CD4-positive, alpha-beta T cell treated with Interferon gamma for 1 hour (primary cell): ENCODE measurements around the gene PALM2AKAP2.

Source experiments
- DNase-seq: peaks from one replicate; pipeline ENCODE4 v3.0.0-alpha.2; 2020

PALM2AKAP2 gene

GRCh38 chr9:109775516-109775915 is 4.5 kb upstream of the PALM2AKAP2 start:
- no peak for DNase-seq

DNA sequence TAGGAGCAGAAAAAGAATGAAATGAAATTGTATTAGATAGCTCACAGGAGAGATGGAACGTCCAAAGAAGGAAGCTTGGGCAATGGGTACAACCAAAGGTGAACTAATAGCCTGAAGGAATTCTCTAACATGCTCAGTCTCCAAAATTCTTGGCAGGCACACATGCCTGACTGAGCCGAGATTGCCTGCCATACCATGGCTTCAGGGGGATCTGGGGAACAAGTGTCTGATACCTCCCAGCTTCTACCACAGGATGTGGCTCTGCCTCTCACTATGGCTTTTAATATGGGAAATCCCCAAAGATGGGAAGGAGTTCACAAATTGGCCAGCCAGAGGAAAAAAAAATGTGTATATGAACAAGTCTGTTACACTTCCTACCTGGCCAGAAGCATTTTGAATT is 3.6 kb upstream of the PALM2AKAP2 start:
- DNase-seq: no peak

GRCh38 chr9:109780453-109781033 is 545 bp downstream of the PALM2AKAP2 start:
- no peak for DNase-seq

GRCh38 chr9:109781086-109781485 is 1.1 kb downstream of the PALM2AKAP2 start:
- DNase-seq: no peak

GRCh38 chr9:109781541-109782197 is 1.7 kb downstream of the PALM2AKAP2 start:
- no peak for DNase-seq

- no peak for DNase-seq
Observed at GRCh38 chr9:109787735-109788134, 7.7 kb downstream of the PALM2AKAP2 start.

GRCh38 chr9:109789556-109789955 is 9.6 kb downstream of the PALM2AKAP2 start:
- no peak for DNase-seq

- DNase-seq: no peak
Observed at GRCh38 chr9:109789971-109790370, 10.0 kb downstream of the PALM2AKAP2 start.

- DNase-seq: no peak
Observed at GRCh38 chr9:109791003-109791677, 11.1 kb downstream of the PALM2AKAP2 start.

GRCh38 chr9:109791747-109792146 is 11.7 kb downstream of the PALM2AKAP2 start:
- no peak for DNase-seq

DNA sequence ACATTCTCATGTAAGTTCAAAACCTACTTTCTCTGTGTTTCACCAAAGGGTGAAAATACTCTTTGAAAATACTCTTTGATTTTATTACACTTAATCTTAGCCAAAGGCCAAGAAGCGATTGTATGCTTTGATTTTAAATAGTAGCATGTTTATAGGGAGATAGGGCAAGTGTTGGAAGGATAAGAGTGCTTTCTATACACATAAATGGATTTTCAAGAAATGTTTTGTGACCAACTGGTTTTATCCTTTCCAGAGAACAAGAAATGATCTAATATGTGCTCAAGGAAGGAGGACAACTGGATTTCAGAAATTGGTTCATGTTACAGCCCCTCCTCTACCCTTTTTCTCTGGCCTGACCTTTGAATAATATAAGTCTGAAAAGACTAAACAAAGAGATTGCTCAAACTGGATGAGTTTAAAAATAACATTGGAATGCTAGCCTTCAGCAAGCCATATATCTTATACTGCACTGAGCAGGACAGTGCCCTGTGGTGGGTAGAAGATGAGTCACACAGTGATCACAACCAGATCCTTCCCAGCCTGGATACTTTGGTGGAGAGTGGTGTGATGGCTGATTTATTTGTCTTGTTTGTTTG is 13.1 kb downstream of the PALM2AKAP2 start:
- no peak for DNase-seq

DNA sequence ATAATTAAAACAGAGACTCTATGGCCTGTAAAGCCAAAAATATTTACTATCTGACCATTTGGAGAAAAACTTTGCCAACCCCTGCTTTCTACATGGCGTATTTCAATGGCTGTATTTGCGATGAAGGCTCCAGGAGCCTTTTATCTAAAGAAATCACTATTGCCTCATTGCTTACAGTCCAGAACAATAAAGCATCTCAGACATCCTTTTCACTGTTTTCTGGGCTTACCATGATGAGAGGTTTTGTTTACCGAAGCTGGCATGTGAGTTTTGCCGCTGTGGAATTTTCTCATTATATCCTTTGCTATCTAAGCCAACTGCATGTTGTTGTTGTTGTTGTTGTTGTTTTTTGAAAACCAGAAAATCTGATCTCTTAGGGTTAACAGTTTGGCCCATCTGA is 13.9 kb downstream of the PALM2AKAP2 start:
- DNase-seq: no peak

DNA sequence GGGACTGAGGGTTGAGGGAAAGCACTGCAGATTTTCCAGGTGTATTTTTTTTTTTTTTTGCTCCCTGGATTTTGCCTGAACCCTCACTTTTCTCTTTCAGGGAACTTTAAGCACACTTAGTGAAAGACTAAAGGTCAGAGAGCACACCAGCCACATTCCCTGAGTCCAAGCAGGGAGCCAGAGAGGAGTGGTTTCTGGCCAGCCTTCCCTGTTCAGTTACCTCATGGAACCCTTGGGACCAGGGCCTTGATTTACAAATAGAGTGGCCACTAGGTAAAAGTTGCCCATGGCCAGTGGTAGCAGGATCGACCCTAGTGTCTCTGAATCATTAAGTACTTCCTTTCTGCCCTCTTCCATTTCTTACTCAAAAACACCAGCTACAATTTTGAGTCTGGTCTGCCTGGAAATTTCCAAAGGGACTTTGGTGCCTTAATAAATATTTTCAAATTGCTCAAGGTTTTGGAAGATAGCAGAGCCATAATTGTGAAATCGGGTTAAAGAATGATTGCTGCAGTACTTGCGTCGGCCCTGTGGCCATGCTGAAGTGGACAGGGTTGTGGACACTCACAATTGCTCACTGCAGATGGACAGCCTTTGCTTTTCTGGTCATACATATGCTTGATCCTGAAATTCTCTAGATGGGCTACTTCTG is 14.5 kb downstream of the PALM2AKAP2 start:
- no peak for DNase-seq

GRCh38 chr9:109795613-109796012 is 15.6 kb downstream of the PALM2AKAP2 start:
- DNase-seq: no peak

DNA sequence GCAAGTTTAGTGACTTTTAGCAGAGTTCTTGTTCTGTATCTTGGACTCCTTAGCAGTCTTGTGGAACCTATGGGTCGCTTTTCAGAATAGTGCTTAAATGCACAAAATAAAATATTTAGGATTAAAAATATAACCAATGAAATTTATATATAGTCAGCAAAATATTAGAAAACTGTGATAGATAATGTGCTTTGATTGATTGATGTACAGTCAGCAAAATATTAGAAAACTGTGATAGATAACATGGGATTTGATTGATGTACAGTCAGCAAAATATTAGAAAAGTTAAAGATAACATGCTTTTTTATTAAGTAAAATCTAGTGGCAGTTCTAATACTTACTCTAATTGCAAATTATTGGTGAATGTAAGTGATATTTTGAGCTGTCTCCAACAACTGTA is 16.1 kb downstream of the PALM2AKAP2 start:
- no peak for DNase-seq

GRCh38 chr9:109797006-109797405 is 17.0 kb downstream of the PALM2AKAP2 start:
- DNase-seq: no peak

- DNase-seq: no peak
Observed at GRCh38 chr9:109797509-109797908, 17.5 kb downstream of the PALM2AKAP2 start.

- DNase-seq: no peak
Observed at GRCh38 chr9:109799141-109799540, 19.1 kb downstream of the PALM2AKAP2 start.

- DNase-seq: no peak
Observed at GRCh38 chr9:109799792-109800191, 19.8 kb downstream of the PALM2AKAP2 start.

DNA sequence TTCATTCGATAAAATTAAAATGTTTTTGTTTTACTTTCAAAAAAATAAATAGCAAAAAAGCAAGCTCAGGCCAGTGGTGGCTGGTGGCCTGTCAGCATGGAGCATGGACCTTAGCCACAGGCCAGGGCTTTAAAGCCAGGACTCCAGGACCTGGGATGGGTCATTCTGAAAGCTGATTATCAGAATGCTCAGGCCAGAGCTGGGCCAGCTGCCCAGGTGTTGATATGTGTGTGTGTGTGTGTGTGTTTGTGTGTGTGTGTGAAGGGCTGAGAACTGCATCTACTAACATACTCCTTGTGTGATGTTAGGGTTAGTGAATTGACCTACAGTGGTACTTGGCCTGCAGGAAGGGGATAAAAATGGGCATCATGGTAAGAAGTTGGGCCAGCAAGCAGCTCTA is 21.5 kb downstream of the PALM2AKAP2 start:
- no peak for DNase-seq

- DNase-seq: no peak
Observed at GRCh38 chr9:109802491-109802890, 22.5 kb downstream of the PALM2AKAP2 start.

- no peak for DNase-seq
Observed at GRCh38 chr9:109805050-109805449, 25.1 kb downstream of the PALM2AKAP2 start.

- DNase-seq: no peak
Observed at GRCh38 chr9:109806506-109807115, 26.6 kb downstream of the PALM2AKAP2 start.
